Muscle of arm (tissue), 12 donors: ENCODE measurements around the gene LYST. TPM values are rescaled to one million over a fixed set of nuclear protein-coding genes. Genes with fewer than 3 reads are reported as not detected.
A peak's percentile ranks its signal among the peaks of the same experiment; 100 is the strongest.
"Not testable (repeated sequence)": the region's sequence is repeated elsewhere in the genome, so short reads cannot be mapped to it uniquely, and the experiment has no call there.

Experiments used
- DNase-seq: peaks from one replicate; pipeline ENCODE4 v3.0.0-alpha.2; 2013
- polyA plus RNA-seq, 12 donors: library from polyadenylated mRNA; unstranded; fragments of 120-200 nt; gene quantifications; one replicate each; pipeline ENCODE4 v1.2.1, GENCODE V29; 2013; ENCODE audit not compliant: insufficient read length in 12 of 12

The LYST gene
- polyA plus RNA-seq, 12 donors: 4.5 to 17.1 (median 7.3) TPM; not detected in 1

DNA sequence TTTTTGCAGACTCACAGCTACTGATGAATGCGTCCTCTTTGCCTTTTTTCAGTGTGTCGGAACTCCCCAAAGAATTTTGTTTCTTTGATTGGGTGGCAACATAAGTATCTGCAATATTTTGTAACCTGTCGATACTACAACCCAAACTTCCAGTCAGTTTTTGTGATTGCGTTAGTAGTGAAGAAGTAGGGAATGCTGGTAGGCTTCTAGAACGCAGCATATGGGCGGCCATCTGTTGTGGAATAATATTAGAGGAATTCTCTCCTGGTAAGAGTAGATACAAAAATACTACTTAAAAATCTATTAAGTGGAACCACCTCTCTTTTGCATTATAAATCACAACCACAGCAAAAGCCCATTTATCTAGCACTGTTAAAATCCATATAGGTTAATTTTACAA lies 107.4 kb downstream of the LYST start:
- DNase-seq: no peak

DNA sequence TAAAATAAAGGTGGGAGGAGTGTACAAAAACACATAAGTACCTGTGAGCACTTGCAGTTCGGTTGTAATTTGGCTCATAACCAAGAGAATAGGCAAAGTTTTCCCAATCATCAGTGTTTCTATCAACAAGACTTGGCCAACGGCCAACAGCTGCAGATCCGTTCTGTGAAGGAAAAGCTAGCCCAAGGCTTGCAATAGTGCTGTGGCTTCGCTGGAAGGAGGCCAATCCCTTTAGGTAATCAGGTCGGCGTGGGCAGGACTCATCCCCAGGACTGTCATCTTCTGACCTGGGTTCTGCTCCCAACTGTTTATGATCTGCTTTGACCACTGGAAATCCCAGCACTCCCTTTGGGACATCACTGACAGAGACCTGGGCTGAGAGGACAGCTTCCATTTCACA lies 107.8 kb downstream of the LYST start:
- no peak for DNase-seq

- DNase-seq: no peak
Observed at GRCh38 chr1:235757587-235758096, 109.1 kb downstream of the LYST start.

DNA sequence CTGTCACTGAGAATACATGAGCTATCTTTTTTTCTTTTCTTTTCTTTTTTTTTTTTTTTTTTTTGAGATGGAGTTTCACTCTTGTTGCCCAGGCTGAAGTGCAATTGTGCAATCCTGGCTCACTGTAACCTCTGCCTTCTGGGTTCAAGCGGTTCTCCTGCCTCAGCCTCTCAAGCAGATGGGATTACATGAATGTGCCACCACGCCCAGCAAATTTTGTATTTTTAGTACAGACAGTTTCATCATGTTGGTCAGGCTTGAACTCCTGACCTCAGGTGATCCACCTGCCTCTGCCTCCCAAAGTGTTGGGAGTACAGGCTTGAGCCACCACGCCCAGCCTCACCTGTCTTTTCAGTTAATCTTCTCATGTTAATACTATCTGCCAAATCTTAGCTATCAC lies 112.5 kb downstream of the LYST start:
- not testable (repeated sequence) for DNase-seq

DNA sequence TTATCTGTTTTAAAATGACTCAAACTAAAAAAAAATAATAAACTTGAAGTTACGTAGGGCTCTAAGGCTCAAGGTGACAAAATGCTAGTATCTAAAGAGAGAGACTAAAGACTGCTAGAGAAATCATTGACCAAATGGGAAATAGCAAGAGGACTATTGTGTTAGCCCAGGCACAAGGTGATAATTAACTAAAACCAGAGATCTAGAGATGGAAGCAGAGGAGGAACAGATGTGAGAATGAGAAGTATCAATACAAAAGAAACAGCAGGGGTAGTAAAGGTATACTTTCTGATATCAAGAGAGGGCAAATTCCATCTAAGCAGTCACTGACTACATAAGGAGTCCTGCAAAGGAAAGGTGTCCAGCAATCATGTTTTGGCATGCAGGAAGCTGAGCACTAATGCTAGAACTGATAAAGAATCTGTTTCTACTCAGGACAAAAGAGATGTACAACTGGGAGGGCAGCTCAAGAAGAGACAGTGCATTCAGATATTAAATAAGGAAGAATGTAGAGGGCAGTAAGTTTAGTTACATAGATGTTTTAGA lies 116.9 kb downstream of the LYST start:
- DNase-seq: no peak

DNA sequence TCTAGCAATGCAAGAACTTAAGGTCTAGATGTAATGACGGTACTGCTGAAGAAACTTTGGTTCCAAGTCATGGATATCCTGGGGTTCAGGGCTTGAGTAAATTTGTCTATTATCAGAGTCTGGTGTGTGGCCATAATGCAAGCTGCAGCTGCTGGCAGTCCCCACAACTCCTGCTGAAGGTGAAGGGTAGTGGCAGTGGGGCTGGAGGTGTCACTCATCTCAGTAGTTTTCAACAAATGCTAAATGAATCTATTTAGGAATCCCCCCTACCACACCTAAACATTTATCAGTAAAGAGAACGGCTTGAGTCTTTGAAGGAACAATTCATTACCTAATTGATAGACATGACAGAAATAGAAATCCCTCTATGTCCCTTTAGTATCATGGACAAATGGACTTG lies 118.0 kb downstream of the LYST start:
- no peak for DNase-seq

- no peak for DNase-seq
Observed at GRCh38 chr1:235746245-235746644, 120.5 kb downstream of the LYST start.

GRCh38 chr1:235745503-235746136 lies 121.1 kb downstream of the LYST start:
- no peak for DNase-seq

GRCh38 chr1:235742914-235743599 lies 123.6 kb downstream of the LYST start:
- no peak for DNase-seq

DNA sequence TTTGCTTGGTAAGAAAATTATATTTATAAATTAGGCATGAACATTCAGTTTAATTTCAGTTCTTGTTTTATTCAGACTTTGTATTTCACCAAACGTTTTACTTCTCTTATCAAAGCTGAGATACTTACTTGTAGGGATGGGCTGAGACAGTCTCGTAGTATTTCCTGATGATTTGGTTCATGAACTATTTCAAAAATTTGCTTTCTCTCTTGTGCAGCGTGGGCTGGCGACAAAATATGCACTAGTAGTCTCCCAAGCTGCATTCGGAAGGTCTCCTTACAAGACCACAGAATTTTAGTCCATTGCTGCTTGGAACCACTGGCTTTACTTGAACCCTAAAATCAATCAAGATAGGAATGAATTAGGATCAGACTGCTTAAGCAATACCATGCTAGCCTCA lies 125.4 kb downstream of the LYST start:
- DNase-seq: no peak

DNA sequence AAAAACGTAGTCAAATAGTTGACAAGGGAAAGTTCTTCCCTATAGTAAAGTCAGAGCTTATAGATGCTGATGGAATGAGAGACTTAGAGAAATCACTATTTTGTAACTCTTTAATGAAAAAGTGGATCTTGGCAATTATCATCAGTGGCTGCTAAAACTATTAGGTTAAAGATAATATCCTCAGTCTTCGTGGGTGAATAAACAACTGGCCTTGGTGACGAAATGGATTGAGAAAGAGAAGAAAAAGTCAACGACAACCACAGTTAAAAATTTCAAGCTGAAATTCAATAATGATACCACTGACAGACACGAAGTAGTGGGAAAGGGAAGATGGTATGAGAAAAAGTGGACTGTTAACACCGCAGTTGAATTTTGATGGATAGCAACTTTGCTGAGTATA lies 127.1 kb downstream of the LYST start:
- no peak for DNase-seq

DNA sequence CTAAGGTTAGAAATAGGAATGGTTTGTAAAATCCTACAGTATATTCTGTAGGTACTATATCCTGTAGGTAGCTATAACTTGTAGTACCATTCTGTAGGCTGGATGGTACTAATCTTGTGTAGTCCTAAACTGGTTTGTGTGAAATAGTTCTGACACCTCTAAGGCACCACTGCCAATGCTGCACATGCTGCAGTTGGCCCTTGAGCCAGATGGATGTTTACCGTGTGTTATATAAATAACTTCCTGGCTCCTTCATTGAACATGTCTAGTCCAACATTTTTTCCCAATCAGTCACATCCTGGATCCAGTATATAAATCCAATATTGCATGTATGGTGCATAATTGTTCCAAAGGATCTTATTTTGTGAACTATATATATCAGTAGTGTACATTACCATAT lies 127.6 kb downstream of the LYST start:
- no peak for DNase-seq

GRCh38 chr1:235737751-235738150 lies 129.0 kb downstream of the LYST start:
- DNase-seq: no peak

GRCh38 chr1:235736263-235736662 lies 130.4 kb downstream of the LYST start:
- no peak for DNase-seq

DNA sequence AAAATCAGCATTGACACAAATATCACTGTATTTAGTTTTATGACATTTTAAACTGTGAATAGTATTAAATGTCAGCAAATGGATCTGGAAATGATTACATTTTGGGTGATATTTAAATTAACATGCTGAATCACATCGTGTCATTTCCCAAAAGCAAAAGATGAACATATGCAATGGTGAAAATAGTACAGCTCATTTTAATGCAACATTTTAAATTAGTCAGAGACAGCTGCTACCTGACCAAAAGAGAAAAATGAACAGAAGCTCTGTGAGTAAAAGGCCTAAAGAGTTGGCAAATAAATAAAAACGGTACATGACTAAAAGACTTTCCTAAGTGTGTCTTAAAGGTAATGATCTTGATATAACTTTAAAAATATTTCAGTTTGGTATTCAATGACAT lies 131.1 kb downstream of the LYST start:
- DNase-seq: no peak

DNA sequence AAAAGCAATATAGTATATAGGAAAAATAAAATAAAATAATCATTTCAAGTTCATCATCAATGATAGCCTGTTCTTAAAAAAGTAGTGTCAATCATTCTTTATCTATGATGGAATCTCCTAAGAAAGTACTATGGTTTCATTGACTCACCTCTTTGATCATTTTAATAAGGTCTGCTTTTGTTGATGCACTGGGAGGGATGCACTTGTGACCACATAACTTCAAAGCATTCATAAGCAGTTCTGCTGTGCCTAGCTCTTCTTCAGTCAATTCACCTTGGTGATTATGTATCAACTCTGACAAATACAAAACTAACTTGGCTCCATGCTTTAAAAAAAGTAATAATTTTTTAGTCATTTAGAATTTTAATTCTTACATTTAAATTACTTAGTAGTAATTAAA lies 132.4 kb downstream of the LYST start:
- no peak for DNase-seq

DNA sequence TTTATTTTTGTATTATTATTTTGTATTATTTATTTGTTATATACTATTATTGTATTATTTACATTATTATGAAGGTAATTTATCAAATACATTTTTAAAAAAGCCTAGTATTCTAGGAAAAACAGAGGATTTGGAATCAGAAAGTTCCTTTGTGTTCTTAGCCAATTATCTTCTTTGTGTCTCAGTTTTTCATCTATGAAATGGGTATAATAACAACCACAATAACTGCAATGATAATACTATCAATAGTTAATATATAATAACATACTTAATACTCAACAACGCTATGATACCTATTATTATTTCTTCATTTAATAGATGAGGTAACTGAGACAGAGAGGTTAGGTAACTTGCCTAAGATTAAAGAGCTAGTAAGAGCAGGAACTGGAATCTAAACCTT lies 136.7 kb downstream of the LYST start:
- no peak for DNase-seq

- DNase-seq: no peak
Observed at GRCh38 chr1:235726557-235726956, 140.1 kb downstream of the LYST start.

- peak; percentile 14 for DNase-seq
Observed at GRCh38 chr1:235725434-235725833, 141.3 kb downstream of the LYST start.

GRCh38 chr1:235724730-235725129 lies 142.0 kb downstream of the LYST start:
- no peak for DNase-seq

GRCh38 chr1:235722858-235723257 lies 143.8 kb downstream of the LYST start:
- DNase-seq: no peak

- no peak for DNase-seq
Observed at GRCh38 chr1:235721982-235722381, 144.7 kb downstream of the LYST start.

DNA sequence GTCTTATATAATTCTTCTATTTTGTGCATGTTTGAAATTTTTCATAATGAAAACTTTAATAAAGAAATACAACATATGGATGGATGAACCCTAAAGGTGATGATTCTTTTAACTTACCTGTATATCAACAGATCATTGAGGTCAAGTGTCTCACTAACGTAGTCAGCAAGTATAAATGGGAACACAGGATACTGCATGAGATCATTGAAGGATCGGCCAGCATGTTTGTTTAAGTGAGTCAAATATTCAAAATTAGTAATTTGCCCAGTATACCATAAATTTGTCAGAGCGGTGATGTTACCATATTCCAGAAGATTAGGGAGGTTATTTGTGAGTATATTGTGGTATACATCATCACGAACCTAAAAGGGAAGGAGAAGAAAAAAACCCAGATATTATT lies 146.2 kb downstream of the LYST start:
- no peak for DNase-seq
